ENCODE measurements around the gene SLC6A9. TPM values are rescaled to one million over a fixed set of nuclear protein-coding genes. Genes with fewer than 3 reads are reported as not detected.

SLC6A9 gene
- total RNA-seq, 1 experiment from 2014 or later = 30.1 TPM

GRCh38 chr1:44027320-44027719, 3.9 kb downstream of the SLC6A9 start:
- Histone ChIP-seq H3K18ac (ENCODE audit: insufficient read length, low read depth, low read length) (no peak overlapping the region), H2BK12ac (ENCODE audit: insufficient read length, low read depth, low read length) (no peak overlapping the region), H4K8ac (replicated peaks; ENCODE audit: insufficient read length, low read depth, low read length) (no peak overlapping the region), H4K91ac (ENCODE audit: insufficient read length, low read depth, low read length) (no peak overlapping the region), H3K4ac (ENCODE audit: low read depth, low read length) (no peak overlapping the region), H2AFZ (ENCODE audit: low read length) (no peak overlapping the region), H3K14ac (ENCODE audit: insufficient read depth, low read length) (no peak overlapping the region), H3K23me2 (ENCODE audit: insufficient read length, low read depth, low read length, poor library complexity, severe bottlenecking) (peaks cover 7% of the 10 kb centered on the region), H2BK20ac (ENCODE audit: low read depth, low read length, poor library complexity, severe bottlenecking) (no peak overlapping the region), H3K27me3 (ENCODE audit: insufficient read depth, low read length) (no peaks in the 10 kb centered on the region), H3K56ac (ENCODE audit: insufficient read length, low read depth, low read length) (no peak overlapping the region), H2BK5ac (ENCODE audit: insufficient read length, low read length) (no peak overlapping the region), H3K4me1 (ENCODE audit: insufficient read depth, low read length) (peaks cover 6% of the 10 kb centered on the region; the same call in 1 of the 2 replicates), H2BK120ac (ENCODE audit: low read depth, low read length, poor library complexity, severe bottlenecking) (no peak overlapping the region), H2BK15ac (ENCODE audit: low read depth, low read length) (no peak overlapping the region), H3K9ac (ENCODE audit: extremely low read depth, insufficient read length, low read length) (no peak overlapping the region), H4K5ac (ENCODE audit: insufficient read length, low read depth, low read length) (no peak overlapping the region), H4K20me1 (ENCODE audit: control insufficient read depth, insufficient read depth, insufficient read length) (no peaks in the 10 kb centered on the region), H2AK5ac (ENCODE audit: insufficient read length, low read length) (no peak overlapping the region), H3K23ac (ENCODE audit: insufficient read length, low read depth, low read length) (no peak overlapping the region), H3K9me3 (ENCODE audit: control insufficient read depth, low read depth, low read length) (no peaks in the 10 kb centered on the region), H3K4me2 (ENCODE audit: insufficient read depth, insufficient read length, low read length) (no peak overlapping the region), H3K27ac (ENCODE audit: insufficient read length, low read depth, low read length) (no peak overlapping the region), H3K79me1 (ENCODE audit: insufficient read depth, low read depth, low read length, poor library complexity, severe bottlenecking) (no peaks in the 10 kb centered on the region), H3K79me2 (ENCODE audit: insufficient read depth, low read length) (no peaks in the 10 kb centered on the region), H3T11ph (ENCODE audit: low read length) (no peak overlapping the region)
- Mint-ChIP-seq H3K9me3 (no peaks in the 10 kb centered on the region), H3K27me3 (ENCODE audit: low read depth) (peaks cover 4% of the 10 kb centered on the region), H3K4me3 (no peak overlapping the region), H3K4me1 (peaks cover 31 to 32% of the 10 kb centered on the region in 2 experiments), H3K36me3 (ENCODE audit: insufficient read depth in 1 of 3, low read depth in 3 of 3) (peaks cover 18 to 34% (median 21%) of the 10 kb centered on the region in 3 experiments), H3K27ac (peak overlapping the region in 1 of 3 experiments; percentile 49; a peak in 1 of 7 replicates)
- no CpG with 5 or more reads among the region's 3 CpGs for WGBS (ENCODE audit: extremely low coverage, insufficient read length, low lambda C conversion rate)
- no peak for TF ChIP-seq CTCF (conservative IDR thresholded peaks at IDR 0.05)
- no peak for DNase-seq

Data from H9 (cell line).